LoVo (cell line): ENCODE data around the gene EFNB2.

Experiments used
- DNase-seq: peaks from one replicate; pipeline ENCODE4 v3.0.0-alpha.2; 2016; ENCODE audit warnings: low spot score

EFNB2 gene

DNA sequence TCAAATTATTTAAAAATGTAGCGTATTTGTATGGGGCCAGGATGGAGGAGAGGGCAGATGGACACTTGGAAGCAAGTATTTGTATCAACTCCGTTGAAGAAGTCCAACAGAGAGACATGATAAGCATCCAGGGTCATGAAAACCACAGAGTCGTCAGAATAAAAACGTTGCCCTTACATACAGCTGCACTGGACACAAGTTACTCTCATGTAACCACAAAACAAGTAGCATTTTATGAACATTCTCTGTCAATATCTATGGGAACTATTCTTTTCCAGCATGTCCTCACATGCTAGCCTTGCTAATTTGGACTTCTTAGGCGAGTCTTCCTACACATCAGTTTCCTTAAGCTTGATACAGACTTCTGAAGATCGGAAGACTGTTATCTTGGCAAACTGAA is 35.0 kb downstream of the EFNB2 start:
- no peak for DNase-seq

DNA sequence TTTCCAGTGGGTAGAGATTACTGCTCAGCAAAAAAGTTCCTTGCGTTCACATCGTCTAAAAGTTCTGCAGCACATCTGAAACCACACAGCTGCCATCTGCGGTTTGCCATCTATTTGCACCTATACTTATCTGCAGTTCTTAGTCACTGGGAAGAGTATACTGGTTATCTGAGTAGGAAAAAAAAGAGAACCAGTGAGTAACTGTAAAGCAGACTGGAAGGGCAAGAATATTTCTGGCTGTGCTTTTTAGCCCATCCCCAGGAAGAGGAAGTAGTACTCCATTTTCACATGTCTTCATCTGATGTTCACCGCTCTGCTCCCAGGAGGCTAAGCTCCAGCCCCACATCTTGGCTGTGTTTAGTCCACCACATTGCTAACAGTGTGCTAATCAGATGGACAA is 35.6 kb downstream of the EFNB2 start:
- no peak for DNase-seq

DNA sequence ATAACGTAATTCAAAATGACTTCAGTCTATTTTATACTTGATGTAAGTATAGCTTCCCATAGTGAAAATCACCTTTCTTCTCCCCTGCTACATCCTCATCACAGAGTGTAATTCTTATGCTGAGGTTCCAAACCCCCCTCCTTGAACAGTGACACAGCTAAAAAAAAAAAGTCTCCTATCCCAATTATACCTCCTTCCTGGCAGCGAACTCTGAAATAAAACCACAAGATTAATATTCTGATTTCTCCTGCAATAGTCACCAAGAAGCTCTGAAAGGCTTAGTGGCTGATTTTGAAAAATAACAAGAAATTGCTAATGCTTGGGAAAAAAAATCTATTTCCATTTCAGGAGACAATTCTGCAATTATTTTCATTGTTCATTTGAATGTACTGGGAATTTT is 36.3 kb downstream of the EFNB2 start:
- DNase-seq = no peak

DNA sequence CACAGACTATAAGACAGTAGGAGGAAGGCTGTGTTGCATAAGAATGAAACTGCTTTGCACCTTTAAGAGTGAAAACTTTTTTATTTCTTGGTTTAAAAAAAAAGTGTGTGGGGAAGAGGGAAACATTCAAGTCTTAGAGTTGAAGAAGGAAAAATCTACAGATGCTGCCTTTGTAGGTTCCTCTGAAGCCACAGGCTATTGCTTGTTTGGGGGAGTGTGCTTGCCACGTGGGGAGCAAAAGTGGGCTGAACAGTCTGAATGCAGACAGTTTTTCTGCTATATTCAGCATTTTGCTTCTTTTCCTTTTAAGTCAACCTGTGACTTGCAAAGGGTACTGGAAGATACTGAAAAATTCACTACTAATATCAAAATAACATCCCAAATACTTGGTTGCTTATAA is 36.9 kb downstream of the EFNB2 start:
- no peak for DNase-seq

DNA sequence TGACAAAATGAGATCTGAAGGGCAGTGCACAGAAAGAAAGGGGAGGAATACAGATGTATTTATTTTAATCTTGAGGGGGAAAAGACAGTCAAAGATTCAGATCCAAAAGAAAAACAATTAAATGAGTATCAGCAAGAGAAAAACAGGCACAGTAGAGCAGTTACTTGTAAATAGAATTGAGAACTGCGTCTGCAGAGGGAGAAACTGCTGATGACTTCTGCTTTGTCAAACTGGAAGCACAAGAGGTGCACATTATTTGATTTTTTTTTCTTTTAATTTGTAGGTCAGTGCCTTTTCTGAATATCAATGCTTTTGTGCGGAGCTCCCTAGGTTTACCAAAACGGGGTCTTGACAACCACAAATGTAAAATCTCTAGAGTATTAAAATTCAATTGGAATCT is 37.3 kb downstream of the EFNB2 start:
- DNase-seq = no peak

DNA sequence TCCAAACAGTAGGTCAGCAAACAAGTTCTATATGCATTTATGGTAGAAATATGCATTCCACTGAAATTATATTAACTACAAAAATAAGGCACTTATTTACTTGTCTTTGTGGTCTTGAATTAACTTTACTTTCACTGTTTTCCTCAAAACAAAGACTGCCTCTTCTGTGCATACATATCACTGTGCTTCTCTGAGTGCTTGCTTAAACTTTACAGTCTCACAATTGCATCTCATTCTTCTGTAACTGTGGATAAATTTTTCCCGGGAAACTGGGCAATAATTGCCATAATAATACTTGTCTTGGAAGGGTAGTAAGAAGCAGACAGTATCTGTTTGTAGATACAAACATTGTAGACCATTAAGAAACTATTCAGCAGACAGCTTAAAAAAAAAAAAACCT is 38.4 kb downstream of the EFNB2 start:
- no peak for DNase-seq

DNA sequence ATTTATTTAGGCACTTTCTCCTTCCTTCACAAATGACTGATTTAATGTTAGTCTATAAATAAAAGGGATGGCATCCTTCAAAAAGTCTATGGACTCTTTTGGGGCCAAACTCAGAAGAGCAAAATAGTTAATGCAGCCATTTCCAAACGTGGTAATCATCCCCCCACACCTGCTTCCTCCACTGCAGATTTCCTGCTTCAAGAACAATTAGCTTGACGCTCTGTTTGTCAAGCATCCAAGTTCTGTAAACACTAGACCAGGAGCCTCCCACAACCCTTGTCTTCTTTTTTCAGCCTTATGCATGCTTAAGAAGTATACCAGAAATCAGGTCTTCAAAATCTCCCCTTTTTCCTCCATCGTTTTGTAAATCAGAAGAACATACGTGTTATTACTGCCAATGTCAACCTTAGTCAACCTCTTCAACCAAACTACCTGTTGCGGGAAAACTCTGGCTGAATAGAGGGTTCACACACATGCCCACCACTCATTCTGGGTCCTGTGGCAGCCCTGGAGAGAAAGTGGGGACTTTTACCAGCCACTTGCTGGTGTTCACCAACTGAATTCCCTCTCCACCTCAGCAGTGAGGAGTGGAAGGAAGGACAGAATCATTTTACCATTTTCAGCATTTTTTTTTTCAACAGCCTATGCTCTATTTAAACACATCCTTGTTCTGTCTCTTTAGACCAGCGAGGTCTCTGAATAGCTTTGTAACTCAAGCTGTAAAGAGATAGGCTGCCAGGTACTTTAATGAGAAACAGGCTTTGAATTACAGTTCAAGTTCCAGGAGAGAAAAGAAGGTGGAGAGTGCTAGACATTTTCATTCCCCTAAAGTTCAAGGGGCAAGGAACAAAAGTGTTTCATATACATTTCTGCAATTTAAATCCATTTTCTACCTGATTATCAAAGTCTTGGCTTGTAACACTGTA is 39.1 kb downstream of the EFNB2 start:
- DNase-seq = no peak

DNA sequence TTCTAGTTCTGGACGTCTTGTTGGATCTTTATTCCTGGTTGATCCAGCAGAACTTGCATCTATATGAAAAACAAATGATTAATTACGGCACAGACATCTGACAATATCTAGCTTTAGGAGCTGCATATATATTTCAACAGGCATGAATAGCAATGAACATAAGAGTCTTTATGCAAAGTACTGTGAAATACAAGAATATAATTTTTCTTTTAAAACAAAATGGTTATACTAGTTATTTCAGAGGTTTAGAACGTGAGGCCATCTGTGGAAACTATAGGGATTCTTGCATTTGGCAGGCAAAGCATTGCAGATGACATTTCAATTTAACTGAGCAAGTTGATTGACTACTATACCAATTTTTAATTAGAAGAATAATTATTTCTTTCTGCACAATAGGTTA is 40.5 kb downstream of the EFNB2 start:
- no peak for DNase-seq

DNA sequence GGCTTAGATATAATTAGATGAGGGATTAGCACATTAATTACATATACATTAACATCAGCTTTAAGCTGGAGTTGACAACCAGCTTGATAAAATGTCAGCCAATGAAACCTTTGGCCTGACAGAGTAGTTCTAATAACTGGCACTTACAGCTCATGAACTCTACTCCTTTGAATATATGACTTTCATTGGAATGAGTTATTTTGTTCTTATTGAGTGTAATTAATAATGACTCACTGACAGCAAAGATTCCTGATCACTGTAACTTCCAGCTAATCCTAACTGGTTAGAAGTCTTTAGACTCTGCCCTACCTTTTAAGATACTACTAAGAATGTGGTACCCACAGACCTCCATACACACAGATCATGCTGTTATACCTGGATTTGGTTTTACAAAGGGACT is 41.0 kb downstream of the EFNB2 start:
- DNase-seq = no peak

DNA sequence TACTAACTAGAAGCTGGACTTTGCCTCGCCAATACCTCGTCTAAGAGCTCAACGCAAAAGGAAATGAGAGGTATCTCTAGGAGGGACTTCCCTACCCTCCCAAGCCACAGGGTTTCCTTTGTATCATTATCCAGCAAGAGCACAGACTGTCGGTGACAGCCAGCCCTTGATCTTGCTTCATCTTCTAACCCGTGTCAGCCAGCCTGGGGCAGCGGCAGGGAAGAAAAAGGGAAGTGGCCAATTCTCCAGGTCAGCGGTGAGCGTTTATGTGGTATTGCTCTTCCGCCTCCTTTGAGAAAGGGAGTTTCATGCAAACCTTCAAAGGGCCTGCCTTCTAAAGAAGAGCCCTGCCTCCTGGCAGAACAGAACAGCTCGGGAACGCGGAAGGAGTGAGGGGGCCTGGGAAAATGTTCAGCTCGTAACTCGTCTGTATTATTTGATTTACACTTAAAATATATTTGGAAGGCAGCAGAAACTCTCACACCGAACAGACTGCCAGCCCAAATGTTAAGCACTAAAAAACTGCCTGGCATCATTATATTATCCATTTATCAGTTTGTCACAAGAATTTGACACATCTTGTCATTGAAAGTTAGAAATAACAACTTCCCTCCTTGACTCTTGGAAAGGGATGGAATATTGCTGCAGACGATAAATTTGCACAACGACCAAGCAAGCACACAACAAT is 41.8 kb downstream of the EFNB2 start:
- DNase-seq = no peak

DNA sequence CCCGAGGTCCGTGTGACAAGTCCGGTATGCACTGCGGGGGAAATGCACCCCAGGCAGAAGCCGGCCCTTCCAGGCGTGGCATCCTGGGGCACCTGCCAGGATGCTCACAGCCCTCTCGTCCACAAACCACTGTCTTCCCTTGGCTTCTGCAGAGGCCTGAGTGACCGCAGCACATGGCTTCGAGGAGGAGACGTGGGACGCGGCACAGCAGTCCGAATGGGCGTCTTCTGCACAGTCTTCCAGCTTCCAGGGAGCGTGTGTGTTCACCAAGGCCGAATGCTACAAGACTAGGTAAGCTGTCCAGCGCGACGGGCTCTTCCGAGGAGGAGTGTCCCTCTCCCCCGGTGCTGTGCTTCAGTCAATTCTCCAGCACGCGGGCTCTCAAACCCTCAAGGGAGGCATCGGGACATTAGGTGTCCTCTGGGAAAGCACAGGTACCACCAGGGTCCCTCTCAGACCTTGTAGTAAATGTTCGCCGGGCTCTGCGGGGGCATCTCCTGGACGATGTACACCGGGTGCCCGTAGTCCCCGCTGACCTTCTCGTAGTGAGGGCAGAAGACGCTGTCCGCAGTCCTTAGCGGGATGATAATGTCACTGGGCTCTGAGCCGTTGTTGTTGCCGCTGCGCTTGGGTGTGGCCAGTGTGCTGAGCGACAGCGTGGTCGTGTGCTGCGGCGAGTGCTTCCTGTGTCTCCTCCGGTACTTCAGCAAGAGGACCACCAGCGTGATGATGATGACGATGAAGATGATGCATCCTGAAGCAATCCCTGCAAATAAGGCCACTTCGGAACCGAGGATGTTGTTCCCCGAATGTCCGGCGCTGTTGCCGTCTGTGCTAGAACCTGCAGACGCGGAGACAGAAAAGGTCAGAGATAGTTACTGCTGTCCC is 42.6 kb downstream of the EFNB2 start:
- DNase-seq = no peak

DNA sequence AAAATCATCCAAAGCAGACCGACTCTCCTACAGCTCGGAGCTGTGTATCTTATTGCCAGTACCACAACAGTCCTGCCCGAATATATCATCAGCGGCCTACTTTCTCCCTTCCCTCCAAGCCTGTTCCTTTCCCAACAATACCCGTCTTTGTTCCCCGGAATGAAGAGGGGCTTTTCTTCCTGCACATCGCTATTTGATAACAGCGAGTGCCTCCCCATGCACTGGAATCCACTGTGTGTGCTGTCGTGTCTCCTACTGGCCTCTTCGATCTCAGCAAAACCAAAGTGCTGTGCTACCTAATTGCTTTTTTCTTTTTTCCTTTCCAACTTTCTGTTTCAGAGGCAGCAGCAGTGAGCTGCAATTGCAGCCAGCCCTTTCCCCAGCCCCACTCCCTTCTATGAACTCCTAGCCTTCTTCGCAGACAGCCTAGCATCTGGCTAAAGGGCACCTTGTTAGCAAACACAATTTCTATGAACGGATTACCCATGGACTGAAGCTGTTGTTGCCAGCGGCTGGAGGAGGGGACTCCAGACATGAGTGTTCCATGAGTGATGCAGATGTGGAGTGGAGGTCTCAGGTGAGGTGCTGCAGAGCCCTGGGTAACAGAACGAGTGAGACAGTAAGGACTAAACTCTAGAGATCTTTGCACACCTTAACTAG is 43.4 kb downstream of the EFNB2 start:
- no peak for DNase-seq

DNA sequence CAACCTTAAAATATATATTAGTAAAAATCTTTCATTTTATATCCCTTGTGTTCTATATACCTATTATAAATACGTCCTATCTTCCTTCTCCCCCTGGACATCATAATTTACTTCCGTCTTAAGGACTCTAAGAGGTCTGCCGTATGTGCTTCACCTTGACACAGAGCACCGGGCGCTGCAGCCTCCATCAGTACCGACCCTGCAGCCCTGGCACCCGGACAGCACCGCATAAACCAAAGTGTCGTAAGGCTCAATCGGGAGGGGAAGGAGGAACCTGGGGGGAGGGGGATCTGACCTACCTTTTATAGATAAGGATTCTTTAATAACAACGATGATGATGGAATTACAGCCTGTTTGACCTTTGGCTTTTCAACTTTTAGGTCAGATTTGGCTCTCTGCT is 44.0 kb downstream of the EFNB2 start:
- no peak for DNase-seq

DNA sequence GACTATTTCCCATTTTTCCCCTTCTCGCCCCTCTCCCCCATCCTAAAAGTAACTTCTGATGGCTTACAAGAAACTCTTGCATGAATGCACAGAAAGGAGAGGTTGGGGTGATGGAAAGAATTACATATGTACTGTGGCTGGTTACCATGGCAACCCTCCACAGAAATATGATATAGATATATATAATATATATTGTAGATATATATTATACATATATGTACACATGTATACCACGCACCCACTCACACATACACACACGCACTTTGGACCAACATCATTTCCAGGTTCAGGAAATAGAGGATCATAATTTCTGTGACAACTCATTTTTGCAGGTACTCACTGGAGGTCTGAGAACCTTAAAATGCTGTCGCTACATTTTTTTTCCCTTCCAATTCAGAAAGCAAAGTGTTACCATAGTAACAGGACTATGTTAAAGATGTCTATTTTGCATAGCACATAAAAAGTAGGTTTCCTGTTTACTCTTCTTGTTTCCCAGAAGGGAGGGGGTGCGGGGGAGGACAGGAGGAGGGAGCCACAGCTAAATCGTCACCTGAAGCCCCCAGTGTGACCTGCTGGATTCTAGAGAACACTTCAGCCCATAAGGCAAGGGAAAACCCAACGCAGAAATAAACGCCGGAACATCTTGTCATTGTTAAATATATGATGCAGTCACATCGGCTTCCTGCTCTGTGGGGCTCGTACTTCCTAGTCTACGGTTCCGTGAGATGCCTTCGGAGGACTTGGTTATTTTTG is 44.7 kb downstream of the EFNB2 start:
- no peak for DNase-seq

DNA sequence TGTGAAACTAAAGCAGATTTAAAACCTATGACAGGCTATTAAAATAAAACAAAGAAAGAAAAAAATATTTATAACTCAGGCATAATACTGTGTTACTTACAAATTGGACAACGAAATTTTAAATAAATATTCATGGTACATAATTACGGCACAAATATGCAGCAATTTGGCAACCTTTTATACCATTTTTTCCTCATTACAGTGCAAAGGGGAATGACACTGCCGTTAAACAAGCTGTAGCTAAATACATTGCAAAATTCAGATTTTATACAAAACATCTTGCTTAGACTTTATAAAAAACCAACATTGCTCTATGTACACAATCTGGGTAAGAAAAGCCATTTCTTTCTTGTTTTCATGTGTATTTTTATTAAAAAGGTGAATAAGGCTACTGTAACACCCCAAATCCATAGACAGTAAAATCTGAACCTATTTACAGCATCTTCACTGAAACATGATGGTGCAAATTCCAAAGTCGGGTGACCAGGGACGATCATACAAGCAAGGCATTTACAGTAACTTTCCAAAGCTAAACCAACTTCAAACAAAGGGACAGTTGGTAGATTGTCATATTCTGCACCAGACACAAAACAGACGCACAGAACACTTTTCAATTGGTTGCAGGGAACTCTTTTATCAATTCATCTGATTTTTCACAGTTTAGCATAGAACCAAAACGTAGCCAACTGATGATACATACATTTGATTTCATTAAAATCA is 45.5 kb downstream of the EFNB2 start:
- no peak for DNase-seq

DNA sequence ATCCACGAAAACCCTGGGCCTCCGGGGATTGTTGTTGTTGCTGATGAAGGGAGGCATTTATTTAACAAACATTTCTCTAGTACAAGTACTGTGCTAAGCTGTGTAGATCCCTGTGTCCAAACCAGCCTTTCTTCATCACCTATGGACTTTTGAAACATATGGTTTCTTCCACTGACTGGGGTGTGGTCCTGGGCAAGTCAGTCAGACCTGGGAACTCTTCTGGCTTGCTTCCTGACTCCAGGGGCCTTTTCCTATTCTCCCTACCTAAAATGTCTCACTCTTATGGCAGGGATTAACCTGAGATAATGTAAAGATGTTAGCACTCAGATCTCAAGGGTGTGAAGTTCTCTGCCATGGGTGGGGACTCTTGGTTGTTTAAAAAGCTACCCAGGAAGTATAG is 46.8 kb downstream of the EFNB2 start:
- DNase-seq = no peak

DNA sequence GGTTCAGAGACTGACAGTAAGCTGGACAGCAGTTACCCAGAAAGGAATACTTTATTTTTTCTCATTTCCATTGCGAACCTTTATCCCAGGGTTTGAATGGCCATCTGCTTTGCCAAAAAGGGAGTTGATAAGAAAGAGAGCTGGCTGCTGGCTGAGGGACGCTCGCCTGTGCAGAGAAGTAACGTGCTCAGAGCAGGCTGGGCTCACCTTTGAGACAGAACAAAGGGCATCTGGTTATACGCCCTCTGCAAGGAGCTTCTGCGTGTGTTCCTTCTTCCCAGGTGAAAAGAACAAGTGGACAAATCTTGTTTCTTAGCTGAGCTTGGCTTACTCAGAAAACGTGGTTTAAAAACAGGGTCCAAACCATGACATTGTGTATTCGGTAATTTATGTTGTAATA is 47.4 kb downstream of the EFNB2 start:
- no peak for DNase-seq

DNA sequence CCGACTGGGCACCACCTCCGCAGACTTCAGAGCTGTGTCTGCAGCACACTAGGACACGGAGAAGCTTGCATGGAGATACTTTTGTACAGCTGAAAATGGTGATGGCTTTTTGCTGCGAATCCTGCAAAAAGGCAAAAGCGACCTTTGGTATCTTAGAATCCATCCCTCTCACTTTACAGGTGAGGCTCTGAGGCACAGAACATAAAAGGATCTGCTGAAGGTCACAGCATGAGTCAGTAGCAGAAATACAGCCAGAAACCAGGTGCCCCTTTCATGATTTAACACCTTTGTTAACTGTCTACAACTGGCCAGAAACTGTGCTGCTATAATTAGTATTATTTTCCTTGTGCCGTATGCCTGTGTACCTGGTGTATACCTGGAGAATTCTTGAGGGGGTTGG is 48.3 kb downstream of the EFNB2 start:
- DNase-seq = no peak

DNA sequence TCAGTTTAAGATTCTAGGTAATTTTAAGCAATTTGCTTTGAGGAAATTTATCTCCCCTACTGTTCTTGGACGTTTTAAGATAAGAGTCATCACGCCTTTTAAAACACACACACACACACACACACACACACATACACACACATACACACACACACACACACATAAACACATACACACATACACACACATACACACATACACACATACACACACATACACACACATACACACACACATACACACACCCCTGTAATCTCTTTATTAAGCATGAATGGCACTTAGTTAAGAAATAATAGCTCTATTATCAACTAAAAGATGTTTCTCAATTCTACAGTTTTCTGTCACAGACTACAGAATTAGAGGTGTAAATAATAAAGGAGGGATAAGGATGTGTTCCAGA is 49.2 kb downstream of the EFNB2 start:
- DNase-seq = no peak

DNA sequence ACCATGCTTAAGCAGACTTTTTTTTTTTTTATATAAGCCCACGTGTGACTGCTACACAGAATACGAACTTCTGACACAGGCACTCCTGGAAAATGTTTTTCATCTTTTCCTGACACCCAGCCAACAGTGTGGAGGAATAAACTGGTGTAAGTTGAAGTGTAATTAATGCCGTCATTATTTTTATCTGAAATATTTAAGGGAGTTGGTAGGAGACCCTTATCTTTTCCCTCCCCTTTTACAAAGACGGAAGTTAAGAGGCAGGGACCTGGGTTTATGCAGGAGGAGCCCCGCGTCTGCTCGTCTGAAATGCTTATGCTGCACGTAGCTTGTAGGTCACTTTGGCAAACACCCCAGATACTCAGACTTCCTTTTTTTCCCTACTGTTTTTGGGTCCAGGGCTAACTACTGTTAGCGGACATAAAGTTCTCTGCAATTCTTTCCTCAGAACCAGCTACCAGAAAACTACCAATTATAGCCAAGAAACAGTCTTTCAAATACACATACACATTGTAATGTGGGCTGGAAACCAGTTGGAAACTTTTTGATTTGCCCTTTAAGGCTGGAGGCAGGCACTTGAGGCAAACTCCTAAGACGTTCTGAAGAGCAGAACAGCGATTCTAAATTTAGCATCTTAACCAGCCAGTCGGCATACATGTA is 50.8 kb downstream of the EFNB2 start:
- no peak for DNase-seq
